ENCODE results near the gene SMG6.

- TF ChIP-seq CTCF (IDR thresholded peaks at IDR 0.05; ENCODE audit: low read depth, low read length) (no peak), POLR2A (IDR thresholded peaks at IDR 0.05; ENCODE audit: extremely low read depth, insufficient read length) (no peak)
Measured at GRCh38 chr17:2092253-2092652, 211.3 kb downstream of the SMG6 start.
